HG03558 (cell line): ENCODE data around the gene MSMP.

ENCODE experiments used
- ATAC-seq: cut with Tn5 transposase; IDR thresholded peaks from one replicate; pipeline ENCODE4 v1.9.1; 2021; ENCODE audit warnings: moderate number of reproducible peaks; ENCODE audit not compliant: unreplicated experiment; ENCODE audit errors: extremely low read depth

MSMP gene

DNA sequence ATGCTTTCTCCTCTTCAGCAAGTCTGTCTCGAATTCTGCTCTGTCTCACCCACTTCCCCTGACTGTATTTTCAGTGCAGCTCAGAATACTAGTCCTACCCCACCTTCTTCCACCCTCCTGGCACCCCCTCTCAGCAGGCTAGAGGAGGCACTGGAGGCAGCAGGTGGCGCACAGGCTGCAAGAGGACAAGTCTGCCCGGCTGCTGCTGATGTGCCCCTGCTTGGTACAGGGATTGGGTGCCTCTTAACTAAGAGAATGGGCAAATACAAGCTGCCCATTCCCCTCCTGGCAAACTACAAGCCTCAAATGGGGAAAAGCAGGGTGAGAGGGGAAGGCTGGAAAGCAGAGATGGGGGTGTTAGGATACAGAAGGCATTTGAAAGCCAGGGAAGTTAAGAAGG lies 27.1 kb downstream of the MSMP start:
- ATAC-seq: no peak

DNA sequence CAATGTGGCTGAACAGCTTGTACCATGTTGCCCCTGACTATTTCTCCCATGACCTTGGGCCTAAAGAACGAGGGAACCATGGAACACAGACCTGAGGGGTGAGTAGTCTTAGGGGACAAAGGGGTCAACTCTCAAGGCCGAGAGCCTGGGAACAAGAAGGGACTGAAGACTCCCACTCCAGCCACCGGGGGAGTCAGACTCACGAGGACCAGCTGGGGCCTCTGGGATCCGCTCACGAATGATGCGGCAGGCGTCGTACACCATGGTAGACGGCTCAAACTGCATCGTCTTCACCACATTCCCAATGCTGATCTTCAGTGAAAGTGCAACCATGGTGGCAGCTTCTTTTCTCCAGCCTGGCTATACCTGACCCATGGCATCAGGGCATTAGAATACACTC lies 28.7 kb downstream of the MSMP start:
- ATAC-seq: no peak

DNA sequence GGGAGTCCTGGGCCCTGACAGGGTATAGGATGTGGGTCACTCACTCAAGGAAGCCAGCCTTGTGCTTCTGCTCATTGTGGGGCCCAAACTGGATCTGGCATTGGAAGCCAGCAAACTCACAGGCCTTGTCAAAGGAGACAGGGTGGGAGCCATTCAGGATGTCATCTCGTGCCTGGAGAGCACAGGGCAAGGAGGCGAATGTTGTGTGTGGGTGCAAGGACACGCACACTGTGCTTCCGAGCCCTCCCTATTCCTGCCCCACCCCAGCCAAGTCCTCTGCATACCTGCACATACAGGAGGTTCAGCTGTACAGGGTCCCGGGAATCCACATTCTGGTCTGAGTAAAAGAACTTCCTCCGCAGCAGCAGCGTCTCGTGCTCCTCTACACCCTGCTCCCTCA lies 30.2 kb downstream of the MSMP start:
- ATAC-seq: no peak

DNA sequence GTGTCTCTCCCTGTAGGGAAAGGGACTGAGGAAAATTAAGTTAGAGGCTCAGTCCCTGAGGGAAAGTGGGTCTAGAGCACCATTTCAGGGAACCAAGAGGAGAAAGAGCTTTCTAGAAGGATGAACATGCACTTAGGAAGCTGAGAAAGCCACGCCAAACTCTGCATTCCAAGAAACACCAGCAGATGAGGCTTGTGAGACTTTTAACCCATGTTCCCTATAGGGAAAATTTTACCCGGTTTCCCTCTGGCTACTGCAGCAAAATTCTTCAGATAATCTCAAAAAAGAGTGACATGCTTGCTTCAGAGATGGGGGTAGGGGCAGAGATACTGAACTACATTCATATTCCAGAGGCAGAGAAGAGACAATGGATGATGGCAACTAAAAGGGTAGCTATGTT lies 30.6 kb downstream of the MSMP start:
- ATAC-seq: no peak

DNA sequence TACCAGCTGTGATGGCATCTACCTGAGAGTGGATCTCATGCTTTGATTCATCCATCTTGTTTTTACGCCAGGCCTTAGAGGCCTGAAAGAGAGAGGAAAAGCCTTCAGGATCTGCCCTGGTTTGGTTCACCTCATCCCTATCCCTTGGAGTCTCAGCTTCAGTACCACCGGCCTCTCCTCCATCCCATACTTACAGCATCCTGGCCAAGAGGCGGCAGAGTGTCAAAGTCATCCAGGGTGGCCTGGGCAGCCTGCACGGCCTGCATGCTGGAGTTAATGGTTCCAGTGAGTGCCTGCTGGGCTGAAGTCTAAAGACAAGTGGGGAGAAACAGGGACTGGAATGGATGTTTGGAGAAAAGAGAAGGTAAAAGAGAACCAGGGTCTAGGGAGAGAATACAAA lies 34.5 kb downstream of the MSMP start:
- no peak for ATAC-seq

DNA sequence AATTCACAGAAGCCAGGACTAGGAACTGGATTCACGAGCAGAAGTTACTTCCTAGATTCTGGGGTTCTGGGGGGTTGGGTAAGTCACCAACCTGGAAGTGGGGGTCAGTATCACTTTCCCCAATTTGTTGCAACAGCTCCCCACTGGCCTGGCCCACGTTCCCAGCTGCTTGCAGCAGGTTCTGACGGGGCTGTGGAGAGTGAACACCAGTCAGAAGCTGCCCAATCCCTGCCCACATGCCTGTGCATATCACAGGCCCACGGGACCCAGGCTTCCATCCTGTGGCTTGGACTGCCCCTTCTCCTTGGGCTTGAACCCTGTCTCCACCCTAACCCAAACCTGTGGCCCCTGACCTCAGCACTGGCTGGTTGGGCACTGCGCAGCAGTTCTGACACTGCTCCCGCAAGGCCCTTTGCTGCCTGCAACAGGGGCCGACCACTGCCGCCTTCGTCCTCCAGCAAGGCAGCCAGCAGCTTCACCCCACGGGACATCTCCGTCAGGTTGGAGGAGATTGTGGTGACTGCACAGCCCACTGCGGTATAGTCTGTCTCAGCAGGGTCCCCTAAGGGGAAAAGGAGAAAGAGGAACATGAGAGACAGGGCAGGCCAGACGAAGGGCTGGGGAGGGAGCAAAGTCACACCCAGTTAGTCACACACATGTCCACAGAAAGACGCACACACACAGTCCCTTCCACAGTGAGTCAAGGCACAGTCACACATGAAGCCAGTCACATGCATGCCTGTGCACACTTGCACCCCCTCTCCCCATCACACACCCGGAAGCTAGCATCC lies 35.2 kb downstream of the MSMP start:
- no peak for ATAC-seq

DNA sequence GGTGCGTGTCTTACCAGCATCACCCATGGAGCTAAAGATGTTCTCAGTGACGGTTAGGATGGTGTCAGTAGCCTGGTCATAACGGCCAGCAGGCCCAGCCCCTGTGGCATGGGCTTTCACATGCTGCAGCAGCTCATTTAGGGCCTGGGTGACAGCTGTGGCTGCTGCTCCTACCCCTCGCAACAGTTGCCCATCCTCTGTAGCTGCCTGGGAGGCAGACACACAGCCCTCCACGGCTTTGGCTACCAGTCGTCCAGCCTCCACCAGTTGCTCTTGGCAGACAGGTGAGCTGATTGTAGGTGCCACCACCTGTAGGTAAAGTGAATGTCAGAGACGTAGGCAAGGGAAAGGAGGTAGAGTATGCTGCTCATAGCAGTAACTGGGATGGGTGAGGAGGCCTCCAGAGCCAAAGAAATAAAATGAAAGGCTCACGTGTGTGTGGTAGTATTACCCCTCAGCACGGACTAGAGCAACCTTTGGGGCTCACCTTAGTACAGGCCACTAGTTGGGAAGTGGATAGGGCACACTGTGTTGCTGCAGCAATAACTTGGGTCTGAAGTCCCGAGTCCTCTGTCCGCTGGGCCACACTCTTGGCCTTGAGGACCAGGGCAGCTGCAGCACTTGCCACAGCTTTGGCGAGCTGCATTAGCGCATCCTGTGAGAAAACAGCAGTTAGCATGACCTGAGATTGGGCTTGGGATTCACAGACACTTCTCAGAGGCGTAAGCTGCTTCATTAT lies 36.8 kb downstream of the MSMP start:
- no peak for ATAC-seq

DNA sequence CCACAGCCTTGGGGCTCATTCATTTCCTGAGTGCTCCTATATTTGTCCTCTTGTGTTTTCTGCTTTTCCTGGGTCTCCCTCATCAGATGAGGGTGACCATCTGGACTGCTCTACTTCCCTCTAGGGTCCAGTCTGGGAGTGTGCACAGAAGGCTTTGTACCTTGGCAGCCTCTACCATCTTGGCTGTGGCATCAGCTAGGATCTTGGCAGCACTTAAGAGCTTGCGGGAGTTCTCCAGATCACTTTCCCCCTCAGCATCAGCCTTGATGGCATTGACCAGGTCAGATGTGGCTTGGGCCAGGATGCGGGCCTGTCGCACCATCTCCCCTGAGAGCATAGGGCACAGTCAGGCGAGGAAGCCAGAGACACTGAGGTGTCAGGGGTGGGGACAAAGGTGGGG lies 37.8 kb downstream of the MSMP start:
- no peak for ATAC-seq

DNA sequence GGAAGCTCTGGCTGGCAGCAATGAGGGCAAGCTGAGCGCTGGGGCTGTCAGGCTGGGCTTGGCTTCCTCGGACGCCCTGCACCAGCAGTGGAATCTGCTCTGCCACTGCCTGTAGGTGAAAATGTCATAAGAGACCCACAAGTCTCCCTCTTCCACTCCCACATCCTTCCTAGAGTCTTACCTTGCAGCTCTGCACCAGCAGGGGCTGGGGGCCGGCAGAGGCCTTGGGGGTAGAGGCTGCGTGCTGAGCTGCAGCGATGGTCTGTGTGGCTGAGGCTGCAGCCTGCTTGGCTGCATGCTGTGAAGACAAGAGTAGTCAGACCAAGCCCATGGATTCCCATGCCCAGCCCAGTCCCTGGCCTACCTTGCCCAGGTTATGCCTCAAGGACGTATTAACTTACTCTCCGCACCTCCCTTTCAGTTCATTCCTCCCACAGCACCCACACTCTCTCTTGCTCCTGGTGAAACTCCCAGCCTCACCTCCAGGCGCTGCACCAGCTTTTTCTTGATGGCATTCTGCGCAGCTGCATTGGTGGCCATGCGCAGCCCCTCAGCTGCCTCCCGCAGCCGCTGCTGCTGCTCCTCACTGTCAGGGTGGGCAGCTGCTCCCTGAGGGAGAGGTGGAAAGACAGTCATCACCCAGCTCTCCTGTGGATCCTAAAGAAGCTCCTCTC lies 39.4 kb downstream of the MSMP start:
- ATAC-seq: no peak

DNA sequence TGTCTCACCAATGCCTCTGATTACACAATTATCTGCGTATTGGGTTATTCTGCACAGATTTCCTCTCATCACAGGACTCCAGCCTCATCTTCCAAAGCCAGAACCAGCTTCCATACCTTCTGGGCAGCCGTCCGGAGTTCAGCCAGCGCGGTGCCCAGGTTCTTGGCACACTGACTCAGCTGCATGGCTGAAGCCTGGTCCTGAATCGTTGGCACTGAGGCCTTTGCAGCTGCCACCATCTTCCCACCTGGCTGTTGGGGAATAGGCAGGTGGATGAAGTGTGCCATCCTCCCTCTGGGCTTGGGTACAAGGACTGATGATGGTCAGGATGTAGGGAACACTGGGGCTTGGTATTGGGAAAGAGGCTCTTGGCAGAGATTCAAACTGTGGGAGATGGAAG lies 40.0 kb downstream of the MSMP start:
- no peak for ATAC-seq

DNA sequence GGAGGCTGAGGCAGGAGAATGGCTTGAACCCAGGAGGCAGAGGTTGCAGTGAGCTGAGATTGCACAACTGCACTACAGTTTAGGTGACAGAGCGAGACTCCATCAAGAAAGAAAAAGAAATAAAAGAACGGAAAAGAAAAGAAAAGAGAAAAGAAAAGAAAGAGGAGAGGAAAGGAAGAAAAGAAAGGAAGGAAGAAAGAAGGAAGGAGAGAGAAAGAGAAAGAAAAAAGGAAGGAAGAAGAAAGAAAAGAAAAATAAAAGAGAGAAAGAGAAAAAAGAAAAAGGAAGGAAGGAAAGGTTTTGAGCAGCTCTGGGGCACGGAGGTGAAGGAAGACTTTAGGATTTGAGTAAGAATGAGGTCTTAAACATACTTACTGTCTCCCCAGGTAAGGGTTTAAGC lies 40.5 kb downstream of the MSMP start:
- no peak for ATAC-seq

DNA sequence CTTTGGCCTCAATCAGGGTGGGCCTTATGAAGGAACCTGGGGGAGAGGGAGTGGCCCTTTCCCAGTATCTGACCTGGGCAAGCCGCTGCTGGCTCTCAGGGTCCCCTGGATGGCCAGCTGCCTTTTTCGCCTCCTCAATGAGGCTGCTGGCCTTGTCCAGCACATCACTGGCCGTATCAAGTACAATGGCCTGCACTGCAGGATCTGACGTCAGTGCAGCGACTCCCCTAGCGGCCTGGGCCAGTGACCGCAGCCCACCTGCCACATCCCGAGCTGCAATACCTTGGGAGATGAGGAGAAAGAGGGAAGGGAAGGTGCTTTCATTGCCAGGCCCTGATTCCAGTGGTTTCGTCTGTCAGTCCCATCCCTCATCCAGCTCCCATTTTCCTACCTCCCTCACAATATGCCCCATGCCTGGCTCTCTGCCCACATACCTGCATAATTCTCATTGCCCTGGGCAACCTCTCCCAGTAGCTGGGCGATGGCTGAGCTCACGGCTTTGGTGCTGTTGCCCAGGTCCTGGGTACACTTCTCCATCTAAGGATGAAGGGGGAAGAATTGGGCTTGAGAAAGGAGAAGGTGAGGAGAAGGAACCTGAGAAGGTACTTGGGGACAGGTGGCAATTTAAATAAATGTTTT lies 41.2 kb downstream of the MSMP start:
- ATAC-seq: no peak

DNA sequence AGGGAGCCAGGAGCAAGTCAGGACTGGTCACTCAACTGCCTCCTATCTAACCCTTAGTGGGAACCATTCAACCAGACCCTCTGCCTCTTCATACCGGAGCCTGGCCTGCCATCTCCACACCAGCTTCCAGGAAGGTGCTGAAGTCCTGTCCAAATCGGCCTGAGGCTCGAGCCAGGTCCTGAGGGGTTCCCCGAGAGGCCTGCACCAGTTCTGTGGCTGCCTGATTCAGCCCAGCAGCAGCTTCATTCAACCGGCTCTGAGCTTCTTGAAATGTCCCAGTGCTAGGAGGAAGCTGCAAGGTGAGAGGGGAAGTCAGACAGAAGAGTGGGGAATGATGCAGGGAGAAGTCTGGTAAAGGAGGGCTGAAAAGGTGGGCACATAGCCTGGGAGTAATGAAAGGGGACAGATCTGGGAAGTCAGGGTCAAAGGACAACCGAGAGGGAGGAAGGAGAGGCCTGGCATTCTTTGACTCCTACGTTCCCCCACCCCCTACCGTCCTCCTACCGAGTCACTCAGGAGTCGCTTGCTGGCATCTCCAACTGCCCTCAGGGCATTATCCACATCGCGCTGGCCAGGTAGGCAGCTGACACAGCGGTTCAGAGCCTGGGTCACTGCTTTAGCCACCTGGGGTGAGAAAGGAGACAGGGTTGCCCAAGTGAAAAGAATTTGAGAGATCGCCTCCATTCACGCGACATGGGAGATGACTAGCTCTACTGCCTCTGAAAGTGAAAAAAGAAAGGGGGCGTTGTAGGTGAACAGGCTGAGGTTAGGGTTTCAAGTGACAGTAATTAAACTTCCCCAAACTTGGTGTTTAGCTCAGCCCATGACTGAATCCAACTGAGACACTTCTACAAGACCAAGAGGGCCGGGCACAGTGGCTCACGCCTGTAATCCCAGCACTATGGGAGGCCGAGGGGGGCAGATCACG lies 42.3 kb downstream of the MSMP start:
- no peak for ATAC-seq

DNA sequence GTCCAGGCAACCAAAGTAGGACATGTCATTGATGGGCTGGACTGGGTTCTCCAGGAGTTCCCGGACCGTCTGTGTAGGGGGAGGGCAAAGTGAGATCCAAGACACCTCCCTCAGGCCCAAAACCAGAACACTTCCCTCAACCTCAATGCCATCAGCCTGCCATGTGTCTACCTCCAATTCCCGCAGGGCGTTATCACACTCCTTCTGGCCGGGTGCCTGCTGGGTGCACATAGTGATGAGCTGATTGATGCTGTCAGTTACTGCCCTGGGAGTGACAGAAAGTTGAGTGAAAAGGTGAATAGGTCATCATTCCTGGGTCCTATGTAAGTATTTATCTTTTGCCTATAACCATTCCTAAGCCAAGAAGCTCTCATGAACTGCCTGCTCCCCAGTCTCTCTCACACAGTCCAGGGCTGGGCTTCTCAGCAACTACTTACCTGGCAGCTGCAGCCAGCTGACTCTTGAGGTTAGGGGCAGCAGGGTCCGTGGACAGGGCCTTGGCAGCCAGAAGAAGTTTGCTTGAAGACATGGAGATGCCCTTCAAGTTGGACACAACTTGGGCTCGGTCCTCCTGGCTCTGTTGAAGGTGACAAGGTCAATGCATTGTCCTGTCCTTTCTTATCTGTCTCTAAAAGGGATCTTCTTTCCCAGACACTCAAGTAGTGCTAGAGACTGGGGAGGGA lies 43.1 kb downstream of the MSMP start:
- no peak for ATAC-seq

DNA sequence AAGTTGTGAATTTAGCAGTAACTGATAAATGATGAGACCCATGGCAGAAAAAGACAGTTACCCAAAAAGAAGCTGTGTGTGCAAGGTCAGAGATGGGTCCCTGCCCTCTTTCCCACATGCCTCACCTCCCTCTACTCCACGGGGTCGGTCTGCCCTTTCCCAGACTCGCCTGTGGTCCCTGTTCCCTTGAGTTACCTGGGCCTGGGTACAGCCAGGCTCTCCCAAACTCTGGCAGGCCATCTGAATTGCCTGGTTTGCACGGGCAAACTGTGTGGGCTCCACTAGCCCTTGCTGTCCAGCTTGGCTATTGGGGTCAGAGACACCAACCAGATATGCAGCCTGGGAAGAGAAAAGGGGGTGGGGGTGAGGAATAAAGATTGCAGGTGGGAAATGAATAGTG lies 45.9 kb downstream of the MSMP start:
- no peak for ATAC-seq

DNA sequence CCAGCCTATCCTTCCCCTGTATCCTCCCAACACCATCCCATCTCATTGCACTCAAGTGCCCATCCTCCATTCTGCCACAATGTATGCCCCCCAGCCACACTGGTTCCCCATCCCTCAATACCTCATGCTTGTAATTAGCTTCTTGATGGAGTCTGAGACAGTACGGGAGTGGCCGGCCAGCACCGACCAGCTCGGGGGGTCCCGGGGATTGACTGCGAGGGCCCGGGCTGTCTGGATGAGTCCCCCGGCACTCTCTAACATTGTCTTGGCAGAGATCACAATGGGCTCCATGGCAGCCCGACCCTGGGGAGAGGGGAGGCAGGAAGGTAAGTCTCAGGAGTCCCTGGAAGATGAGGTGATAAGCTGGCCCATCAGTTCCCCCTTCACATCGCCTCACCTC lies 47.1 kb downstream of the MSMP start:
- no peak for ATAC-seq

DNA sequence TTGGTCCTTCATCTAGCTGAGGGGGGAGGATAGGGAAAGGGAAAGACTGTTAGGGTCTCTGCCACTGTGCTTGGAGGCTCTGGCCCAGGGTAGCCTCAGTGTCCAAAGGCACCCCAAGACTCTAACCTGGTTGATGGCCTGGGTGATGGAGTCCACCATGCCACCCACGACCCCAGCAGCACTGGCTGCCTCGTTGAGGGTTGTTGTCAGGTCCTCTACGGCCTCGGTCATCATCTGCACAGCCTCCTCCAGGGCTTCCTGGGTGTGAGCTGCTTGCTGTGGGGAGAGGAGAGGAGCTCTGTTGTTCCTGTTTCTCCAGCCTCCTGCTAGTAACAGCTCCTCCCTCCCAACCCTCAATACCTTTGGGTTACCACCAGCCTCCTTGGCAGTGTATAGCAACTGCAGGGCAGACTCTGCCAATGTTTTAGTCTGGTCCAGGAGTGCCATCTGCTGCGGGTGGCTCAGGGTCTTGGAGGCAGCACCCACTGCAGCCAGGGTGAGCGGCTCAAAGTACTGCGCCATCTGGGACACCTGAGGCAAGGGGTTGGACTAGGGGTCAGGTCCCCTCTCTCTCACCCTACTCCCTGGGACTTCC lies 48.1 kb downstream of the MSMP start:
- no peak for ATAC-seq

DNA sequence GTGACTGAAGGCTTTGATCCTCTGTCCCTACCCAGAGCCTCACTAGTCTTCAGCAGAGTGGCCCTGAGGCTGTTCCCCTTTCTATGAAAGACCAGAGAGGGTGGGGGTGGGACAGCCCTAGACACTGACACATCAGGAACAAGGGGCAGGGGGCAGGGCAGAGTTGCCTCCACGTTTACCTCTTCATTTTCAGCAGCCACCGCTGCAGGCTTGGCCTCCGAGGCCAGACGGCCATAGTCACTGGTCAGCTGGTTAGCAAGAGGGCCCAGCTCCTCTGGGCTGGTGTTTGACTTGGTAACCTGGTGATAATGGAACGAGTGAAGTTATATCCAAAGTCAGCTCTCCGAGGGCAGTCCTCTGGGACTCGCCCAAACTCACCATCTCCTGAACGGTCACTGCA lies 48.7 kb downstream of the MSMP start:
- no peak for ATAC-seq
